Measurements from ENCODE around the gene TRAF3.
"Not testable (repeated sequence)": the region's sequence is repeated elsewhere in the genome, so short reads cannot be mapped to it uniquely, and the experiment has no call there.

Gene TRAF3

GRCh38 chr14:102920998-102921304 is 143.7 kb downstream of the TRAF3 start:
- H3K4me1 ChIP-seq (ENCODE audit: control insufficient read depth, insufficient read depth, low read length, unreplicated experiment): no peaks in the 10 kb centered on the region
- no peaks in the 10 kb centered on the region for H3K79me2 ChIP-seq (ENCODE audit: control insufficient read depth, insufficient read depth, low read length, unreplicated experiment)
- H2AFZ ChIP-seq (ENCODE audit: low read length, unreplicated experiment): no peak overlapping the region
- H3K4me3 ChIP-seq (ENCODE audit: low read depth, low read length): no peak overlapping the region
- H3K27me3 ChIP-seq (ENCODE audit: insufficient read depth, low read length): peaks cover 46% of the 10 kb centered on the region
- no peaks in the 10 kb centered on the region for H3K36me3 ChIP-seq (ENCODE audit: insufficient read depth, low read length)
- H3K27ac ChIP-seq (ENCODE audit: low read depth, low read length): no peak overlapping the region

- Histone ChIP-seq H2AFZ (ENCODE audit: low read length, unreplicated experiment) (no peak within 1 kb of the TSS), H3K79me2 (ENCODE audit: control insufficient read depth, insufficient read depth, low read length, unreplicated experiment) (no peaks in the 10 kb centered on the region), H3K36me3 (ENCODE audit: insufficient read depth, low read length) (no peaks in the 10 kb centered on the region), H3K27me3 (ENCODE audit: insufficient read depth, low read length) (peaks cover 50% of the 10 kb centered on the region), H3K4me3 (ENCODE audit: low read depth, low read length) (no peak within 1 kb of the TSS), H3K27ac (ENCODE audit: low read depth, low read length) (no peak within 1 kb of the TSS), H3K4me1 (ENCODE audit: control insufficient read depth, insufficient read depth, low read length, unreplicated experiment) (no peaks in the 10 kb centered on the region)
These were observed 145.4 kb downstream of the TRAF3 start, which contains the start of gene AMN for GRCh38 chr14:102922490-102923200. Gene AMN (plus strand): TSS chr14:102922663. CDS start chr14:102922689, 26 bp downstream.

GRCh38 chr14:102923201-102923924 is 146.1 kb downstream of the TRAF3 start:
- Histone ChIP-seq H3K4me1 (ENCODE audit: control insufficient read depth, insufficient read depth, low read length, unreplicated experiment) (no peaks in the 10 kb centered on the region), H3K79me2 (ENCODE audit: control insufficient read depth, insufficient read depth, low read length, unreplicated experiment) (no peaks in the 10 kb centered on the region), H3K27ac (ENCODE audit: low read depth, low read length) (no peak overlapping the region), H2AFZ (ENCODE audit: low read length, unreplicated experiment) (no peak overlapping the region), H3K4me3 (ENCODE audit: low read depth, low read length) (no peak overlapping the region), H3K36me3 (ENCODE audit: insufficient read depth, low read length) (no peaks in the 10 kb centered on the region), H3K27me3 (ENCODE audit: insufficient read depth, low read length) (peaks cover 55% of the 10 kb centered on the region)

GRCh38 chr14:102923925-102924486 is 146.8 kb downstream of the TRAF3 start:
- H3K36me3 ChIP-seq (ENCODE audit: insufficient read depth, low read length): no peaks in the 10 kb centered on the region
- H3K4me3 ChIP-seq (ENCODE audit: low read depth, low read length): no peak overlapping the region
- H3K79me2 ChIP-seq (ENCODE audit: control insufficient read depth, insufficient read depth, low read length, unreplicated experiment): no peaks in the 10 kb centered on the region
- H3K27ac ChIP-seq (ENCODE audit: low read depth, low read length): no peak overlapping the region
- H2AFZ ChIP-seq (ENCODE audit: low read length, unreplicated experiment): no peak overlapping the region
- peaks cover 61% of the 10 kb centered on the region for H3K27me3 ChIP-seq (ENCODE audit: insufficient read depth, low read length)
- H3K4me1 ChIP-seq (ENCODE audit: control insufficient read depth, insufficient read depth, low read length, unreplicated experiment): no peaks in the 10 kb centered on the region

- Histone ChIP-seq H3K4me1 (ENCODE audit: control insufficient read depth, insufficient read depth, low read length, unreplicated experiment) (peaks cover 7% of the 10 kb centered on the region), H2AFZ (ENCODE audit: low read length, unreplicated experiment) (no peak overlapping the region), H3K27me3 (ENCODE audit: insufficient read depth, low read length) (peaks cover 70% of the 10 kb centered on the region), H3K27ac (ENCODE audit: low read depth, low read length) (no peak overlapping the region), H3K79me2 (ENCODE audit: control insufficient read depth, insufficient read depth, low read length, unreplicated experiment) (no peaks in the 10 kb centered on the region), H3K36me3 (ENCODE audit: insufficient read depth, low read length) (no peaks in the 10 kb centered on the region), H3K4me3 (ENCODE audit: low read depth, low read length) (no peak overlapping the region)
These were observed 147.7 kb downstream of the TRAF3 start for GRCh38 chr14:102924632-102925588.

GRCh38 chr14:102925646-102926045 is 148.4 kb downstream of the TRAF3 start:
- Histone ChIP-seq H2AFZ (ENCODE audit: low read length, unreplicated experiment) (no peak overlapping the region), H3K27ac (ENCODE audit: low read depth, low read length) (no peak overlapping the region), H3K27me3 (ENCODE audit: insufficient read depth, low read length) (peaks cover 78% of the 10 kb centered on the region), H3K79me2 (ENCODE audit: control insufficient read depth, insufficient read depth, low read length, unreplicated experiment) (no peaks in the 10 kb centered on the region), H3K4me3 (ENCODE audit: low read depth, low read length) (no peak overlapping the region), H3K4me1 (ENCODE audit: control insufficient read depth, insufficient read depth, low read length, unreplicated experiment) (peaks cover 7% of the 10 kb centered on the region), H3K36me3 (ENCODE audit: insufficient read depth, low read length) (no peaks in the 10 kb centered on the region)

- no peaks in the 10 kb centered on the region for H3K36me3 ChIP-seq (ENCODE audit: insufficient read depth, low read length)
- no peak overlapping the region for H3K4me3 ChIP-seq (ENCODE audit: low read depth, low read length)
- H3K4me1 ChIP-seq (ENCODE audit: control insufficient read depth, insufficient read depth, low read length, unreplicated experiment): peaks cover 7% of the 10 kb centered on the region
- H3K27ac ChIP-seq (ENCODE audit: low read depth, low read length): no peak overlapping the region
- no peak overlapping the region for H2AFZ ChIP-seq (ENCODE audit: low read length, unreplicated experiment)
- H3K27me3 ChIP-seq (ENCODE audit: insufficient read depth, low read length): peaks cover 76% of the 10 kb centered on the region
- H3K79me2 ChIP-seq (ENCODE audit: control insufficient read depth, insufficient read depth, low read length, unreplicated experiment): no peaks in the 10 kb centered on the region
These were observed 148.9 kb downstream of the TRAF3 start for GRCh38 chr14:102926104-102926503.

- H3K36me3 ChIP-seq (ENCODE audit: insufficient read depth, low read length); H3K4me3 ChIP-seq (ENCODE audit: low read depth, low read length); H2AFZ ChIP-seq (ENCODE audit: low read length, unreplicated experiment); H3K27ac ChIP-seq (ENCODE audit: low read depth, low read length); H3K4me1 ChIP-seq (ENCODE audit: control insufficient read depth, insufficient read depth, low read length, unreplicated experiment); H3K79me2 ChIP-seq (ENCODE audit: control insufficient read depth, insufficient read depth, low read length, unreplicated experiment): not testable (repeated sequence)
- H3K27me3 ChIP-seq (ENCODE audit: insufficient read depth, low read length): peaks cover 68% of the 10 kb centered on the region
These were observed 149.6 kb downstream of the TRAF3 start for GRCh38 chr14:102926840-102927239.

GRCh38 chr14:102927346-102927877 is 150.2 kb downstream of the TRAF3 start:
- Histone ChIP-seq H3K36me3 (ENCODE audit: insufficient read depth, low read length) (no peaks in the 10 kb centered on the region; the same call in 1 of the 2 replicates), H3K4me1 (ENCODE audit: control insufficient read depth, insufficient read depth, low read length, unreplicated experiment) (peaks cover 7% of the 10 kb centered on the region), H3K79me2 (ENCODE audit: control insufficient read depth, insufficient read depth, low read length, unreplicated experiment) (no peaks in the 10 kb centered on the region), H2AFZ (ENCODE audit: low read length, unreplicated experiment) (no peak overlapping the region), H3K4me3 (ENCODE audit: low read depth, low read length) (no peak overlapping the region), H3K27me3 (ENCODE audit: insufficient read depth, low read length) (peaks cover 63% of the 10 kb centered on the region), H3K27ac (ENCODE audit: low read depth, low read length) (no peak overlapping the region)

GRCh38 chr14:102927878-102928411 is 150.7 kb downstream of the TRAF3 start:
- Histone ChIP-seq H3K79me2 (ENCODE audit: control insufficient read depth, insufficient read depth, low read length, unreplicated experiment) (no peaks in the 10 kb centered on the region), H3K4me3 (ENCODE audit: low read depth, low read length) (peak overlapping the region; percentile 57; the same call in 1 of the 2 replicates), H3K27me3 (ENCODE audit: insufficient read depth, low read length) (peaks cover 57% of the 10 kb centered on the region), H2AFZ (ENCODE audit: low read length, unreplicated experiment) (no peak overlapping the region), H3K27ac (ENCODE audit: low read depth, low read length) (no peak overlapping the region), H3K4me1 (ENCODE audit: control insufficient read depth, insufficient read depth, low read length, unreplicated experiment) (peaks cover 7% of the 10 kb centered on the region), H3K36me3 (ENCODE audit: insufficient read depth, low read length) (peaks cover under 1% of the 10 kb centered on the region; the same call in 1 of the 2 replicates)

All from ACC112 (cell line).